H1 (cell line): ENCODE data around the gene CROCC2. TPM values are rescaled to one million over a fixed set of nuclear protein-coding genes. Genes with fewer than 3 reads are reported as not detected.

Experiments
- CTCF ChIA-PET: fragments of 300-600 bp; sonication (Branson Sonifier 250); formaldehyde crosslinking; loops from one replicate; lab custom pipeline; 2021; ENCODE audit not compliant: partially characterized antibody; lab: Charles Lee
- POLR2A ChIA-PET: fragments of 300-600 bp; sonication (Branson Sonifier 250); formaldehyde crosslinking; loops from one replicate; lab custom pipeline; 2021; ENCODE audit warnings: inconsistent platforms; ENCODE audit not compliant: partially characterized antibody; lab: Charles Lee
- DNase-seq, 2 experiments: peaks; one replicate each; pipeline versions ENCODE4 v3.0.0 to v3.0.0-alpha.2; 2010 to 2022; ENCODE audit warnings: low spot score in 2 of 2, low read depth in 1 of 2, mixed read lengths in 1 of 2
- FAIRE-seq: peaks from 2 replicates; lab custom pipeline; 2011; peaks lifted over from hg19 to GRCh38; lab: Jason Lieb, UNC
- H2AFZ ChIP-seq: 2 replicates; pipeline ENCODE4 v1.8.1; 2012; ENCODE audit warnings: low read length, inconsistent platforms
- H2AK5ac ChIP-seq: 2 replicates; pipeline ENCODE4 v1.6.1; 2013; ENCODE audit warnings: low read depth, low read length
- H2BK120ac ChIP-seq: replicated peaks from 2 replicates; pipeline ENCODE3; 2013; ENCODE audit warnings: low read depth, low read length, inconsistent platforms
- H2BK12ac ChIP-seq: 2 replicates; pipeline ENCODE4 v1.6.1; 2013; ENCODE audit warnings: low read depth, low read length
- H2BK15ac ChIP-seq: 2 replicates; pipeline ENCODE4 v1.6.1; 2013; ENCODE audit warnings: low read length
- H2BK20ac ChIP-seq: 2 replicates; pipeline ENCODE4 v1.6.1; 2013; ENCODE audit warnings: low read length
- H2BK5ac ChIP-seq: 2 replicates; pipeline ENCODE4 v1.6.1; 2013; ENCODE audit warnings: low read depth, low read length
- H3K14ac ChIP-seq: 2 replicates; pipeline ENCODE4 v1.6.1; 2013; ENCODE audit warnings: inconsistent platforms; ENCODE audit not compliant: insufficient read length
- H3K18ac ChIP-seq: 2 replicates; pipeline ENCODE4 v1.6.1; 2013; ENCODE audit warnings: low read length; ENCODE audit errors: extremely low read depth
- H3K23ac ChIP-seq: 2 replicates; pipeline ENCODE4 v1.6.1; 2013; ENCODE audit warnings: inconsistent platforms; ENCODE audit not compliant: insufficient read length
- H3K23me2 ChIP-seq: 2 replicates; pipeline ENCODE4 v1.6.1; 2013; ENCODE audit warnings: low read depth, low read length
- H3K27ac ChIP-seq: 2 replicates; pipeline ENCODE4 v1.6.1; 2011; ENCODE audit warnings: low read depth, low read length, inconsistent platforms
- H3K27me3 ChIP-seq, 4 experiments: replicated peaks in 1 of 4; 1 replicate in 1 of 4; 2 replicates in 3 of 4; pipeline versions ENCODE4 v1.6.1 to v1.8.1; 2011 to 2013; ENCODE audit warnings: low read length in 3 of 4, mild to moderate bottlenecking in 3 of 4, inconsistent platforms in 2 of 4, mixed read lengths in 2 of 4, moderate library complexity in 1 of 4; ENCODE audit not compliant: control insufficient read depth in 3 of 4, insufficient read depth in 3 of 4; ENCODE audit errors: extremely low read depth in 1 of 4
- H3K36me3 ChIP-seq, 4 experiments: 2 replicates each; pipeline versions ENCODE4 v1.6.1 to v1.8.1; 2011 to 2013; ENCODE audit warnings: mild to moderate bottlenecking in 4 of 4, low read length in 3 of 4, moderate library complexity in 2 of 4, control low read depth in 1 of 4, inconsistent platforms in 1 of 4; ENCODE audit not compliant: insufficient read depth in 4 of 4, control insufficient read depth in 2 of 4
- H3K4ac ChIP-seq: replicated peaks from 2 replicates; pipeline ENCODE3; 2013; ENCODE audit warnings: low read length, low read depth, mixed read lengths, inconsistent platforms; ENCODE audit not compliant: insufficient read length
- H3K4me1 ChIP-seq, 4 experiments: replicated peaks in 1 of 4; 1 replicate in 1 of 4; 2 replicates in 3 of 4; pipeline versions ENCODE4 v1.6.1 to v1.8.1; 2011 to 2013; ENCODE audit warnings: low read length in 3 of 4, inconsistent platforms in 2 of 4, mixed read lengths in 1 of 4; ENCODE audit not compliant: insufficient read depth in 4 of 4, control insufficient read depth in 3 of 4
- H3K4me2 ChIP-seq, 2 experiments: 2 replicates each; pipeline versions ENCODE4 v1.6.1 to v1.8.1; 2011 to 2013; ENCODE audit warnings: low read depth in 2 of 2, low read length in 2 of 2, control low read depth in 1 of 2, inconsistent platforms in 1 of 2, mild to moderate bottlenecking in 1 of 2; ENCODE audit not compliant: insufficient read depth in 1 of 2
- H3K4me3 ChIP-seq, 4 experiments: fragments of 200-600, 300-600 bp in 1 of 4; sonication (generic), shearing (Covaris generic), sonication (Bioruptor Twin) in 1 of 4; 2 replicates each; pipeline versions ENCODE4 v1.5.1 to v1.8.1; 2011 to 2016; ENCODE audit warnings: low read length in 4 of 4, low read depth in 3 of 4, control low read depth in 2 of 4, inconsistent platforms in 2 of 4, mild to moderate bottlenecking in 2 of 4, mixed read lengths in 1 of 4, moderate library complexity in 1 of 4; ENCODE audit not compliant: insufficient read depth in 2 of 4; ENCODE audit errors: extremely low read depth in 1 of 4
- H3K56ac ChIP-seq: replicated peaks from 2 replicates; pipeline ENCODE3; 2013; ENCODE audit warnings: low read depth, mild to moderate bottlenecking, mixed read lengths, low read length, inconsistent platforms; ENCODE audit not compliant: insufficient read length
- H3K79me1 ChIP-seq: 2 replicates; pipeline ENCODE4 v1.6.1; 2013; ENCODE audit warnings: low read depth, low read length, control low read depth
- H3K79me2 ChIP-seq, 2 experiments: 2 replicates each; pipeline versions ENCODE4 v1.6.1 to v1.8.1; 2012 to 2013; ENCODE audit warnings: low read length in 2 of 2, mild to moderate bottlenecking in 2 of 2, inconsistent platforms in 1 of 2; ENCODE audit not compliant: insufficient read depth in 2 of 2, control insufficient read depth in 1 of 2
- H3K9ac ChIP-seq, 4 experiments: replicated peaks in 1 of 4; 1 replicate in 1 of 4; 2 replicates in 3 of 4; pipeline versions ENCODE4 v1.6.1 to v1.8.1; 2011 to 2013; ENCODE audit warnings: low read depth in 3 of 4, low read length in 3 of 4, control low read depth in 2 of 4, mild to moderate bottlenecking in 2 of 4, moderate library complexity in 2 of 4, inconsistent platforms in 1 of 4; ENCODE audit errors: extremely low read depth in 1 of 4
- H3K9me3 ChIP-seq, 2 experiments: 2 replicates each; pipeline versions ENCODE4 v1.6.1 to v1.8.1; 2012 to 2013; ENCODE audit warnings: mild to moderate bottlenecking in 2 of 2, moderate library complexity in 2 of 2, control low read depth in 1 of 2, inconsistent platforms in 1 of 2, low read depth in 1 of 2, low read length in 1 of 2, mixed read lengths in 1 of 2; ENCODE audit not compliant: insufficient read depth in 2 of 2
- H4K20me1 ChIP-seq, 2 experiments: replicated peaks in 1 of 2; 2 replicates each; pipeline versions ENCODE3 to v1.8.1; 2011 to 2013; ENCODE audit warnings: inconsistent platforms in 2 of 2, low read length in 2 of 2, mild to moderate bottlenecking in 1 of 2; ENCODE audit not compliant: insufficient read depth in 2 of 2, control insufficient read depth in 1 of 2
- H4K5ac ChIP-seq: 2 replicates; pipeline ENCODE4 v1.6.1; 2013; ENCODE audit warnings: low read length, low read depth, mixed read lengths, inconsistent platforms; ENCODE audit not compliant: insufficient read length
- H4K8ac ChIP-seq: 2 replicates; pipeline ENCODE4 v1.8.0; 2013; ENCODE audit warnings: mild to moderate bottlenecking, moderate library complexity, low read length, inconsistent platforms; ENCODE audit not compliant: insufficient read depth; ENCODE audit errors: extremely low read depth
- H4K91ac ChIP-seq: replicated peaks from 2 replicates; pipeline ENCODE3; 2013; ENCODE audit warnings: low read length, mixed read lengths, inconsistent platforms; ENCODE audit not compliant: insufficient read length
- HDAC6 ChIP-seq: IDR thresholded peaks from one replicate; pipeline ENCODE4 v1.7.1; 2012; ENCODE audit warnings: low read depth, mild to moderate bottlenecking, inconsistent platforms, low read length, moderate library complexity
- WGBS, 2 experiments: shearing (Covaris generic) in 1 of 2; methylation state at CpG; one replicate each; pipeline versions ENCODE4 v1.1.6 to v1.1.7; 2013 to 2015; ENCODE audit warnings: low lambda C conversion rate in 2 of 2, mixed read lengths in 2 of 2, inconsistent platforms in 1 of 2, low coverage in 1 of 2, missing lambda C conversion rate in 1 of 2; ENCODE audit not compliant: insufficient replicate concordance in 2 of 2, insufficient coverage in 1 of 2, insufficient read length in 1 of 2; ENCODE audit errors: extremely low coverage in 1 of 2, missing lambda C conversion rate in 1 of 2; 5-methylcytosine and 5-hydroxymethylcytosine counted together
- polyA plus RNA-seq, 7 experiments: library from polyadenylated mRNA; depleted of rRNA in 3 of 7; stranded (reverse) in 5 of 7; unstranded in 2 of 7; fragments of >200 nt in 5 of 7; fragments of 200-250 nt in 2 of 7; gene quantifications; 1 replicate in 5 of 7; 2 replicates in 1 of 7; 4 replicates in 1 of 7; pipeline versions ENCODE4 v1.2.1 to v1.2.3, GENCODE V29; 2011 to 2013; ENCODE audit warnings: missing spikeins in 2 of 7, mixed read lengths in 2 of 7
- total RNA-seq: library from RNA; stranded (reverse); fragmentation: NEBNext Ultra II Directional; extraction: Animal tissue kit (Norgen Biotek cat#: 25700); gene quantifications from 2 replicates; pipeline ENCODE4 v1.2.1, GENCODE V29; 2021

The CROCC2 gene
- total and polyA plus RNA-seq, 2 of the 8 experiments (the other 6 are each of a cell fraction or from before 2014, with no cell fraction given) = not detected

DNA sequence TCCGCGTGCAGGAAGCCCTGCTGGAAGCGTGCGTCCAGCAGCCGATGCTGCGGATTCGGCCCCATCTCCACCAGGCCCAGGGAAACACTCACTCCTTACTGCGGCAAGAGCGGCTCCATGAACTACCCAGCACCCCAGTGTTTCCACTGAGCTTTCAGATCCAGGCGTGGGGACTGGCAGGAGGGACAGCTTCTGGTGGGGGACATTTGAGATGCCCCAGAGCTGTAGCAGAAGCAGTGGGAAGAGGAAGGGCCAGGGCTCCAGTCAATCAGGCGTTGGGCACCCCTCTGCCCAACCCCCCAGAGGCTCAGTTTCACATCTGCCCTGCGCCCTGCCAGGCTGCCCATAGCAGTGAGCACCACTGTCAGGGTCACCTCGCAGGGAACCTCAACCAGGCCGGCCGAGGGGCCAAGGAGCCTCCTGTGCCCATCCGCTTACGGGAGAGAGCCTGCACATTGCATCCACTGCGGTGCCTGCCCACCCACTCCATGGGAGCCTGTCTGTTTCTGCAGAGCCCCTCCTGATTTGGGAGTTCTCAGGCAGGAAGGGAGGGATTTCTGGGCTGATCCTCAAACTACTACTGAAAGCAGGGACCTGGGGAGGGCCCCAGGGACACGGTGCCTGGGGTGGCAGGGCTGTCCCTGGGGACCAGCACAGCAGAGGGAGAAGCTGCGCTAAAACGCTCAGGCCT, 32.9 kb upstream of the CROCC2 start:
- FAIRE-seq = no peak
- H3K23me2 ChIP-seq = no peaks in the 10 kb centered on the region
- no peak overlapping the region for H3K18ac ChIP-seq
- TF ChIP-seq HDAC6 = no peak

More for the DNA sequence above, 32.9 kb upstream of the CROCC2 start:
- Histone ChIP-seq H2BK5ac (no peak overlapping the region), H3K27ac (no peak overlapping the region), H4K8ac (peak overlapping the region; percentile 35; the same call in 1 of the 2 replicates), H3K23ac (no peak overlapping the region), H4K5ac (no peak overlapping the region), H2AFZ (no peak overlapping the region), H2AK5ac (no peak overlapping the region), H4K91ac (no peak overlapping the region), H2BK20ac (no peak overlapping the region), H3K4me1 (no peaks in the 10 kb centered on the region; a peak in 1 of 7 replicates), H4K20me1 (no peaks in the 10 kb centered on the region), H3K9ac (no peak overlapping the region), H3K4me2 (no peak overlapping the region), H3K79me2 (no peaks in the 10 kb centered on the region), H3K56ac (no peak overlapping the region), H3K79me1 (no peaks in the 10 kb centered on the region), H3K4me3 (no peak overlapping the region), H3K36me3 (no peaks in the 10 kb centered on the region), H2BK120ac (no peak overlapping the region), H3K27me3 (no peaks in the 10 kb centered on the region), H3K4ac (no peak overlapping the region), H3K9me3 (no peaks in the 10 kb centered on the region), H3K14ac (no peak overlapping the region), H2BK12ac (no peak overlapping the region), H2BK15ac (no peak overlapping the region)
- CTCF ChIA-PET = interaction anchor here (0.6 to 2.2 kb wide), 5 partner anchors 9 to 109 kb away, joined by 3 to 7 read pairs (median 4); no protein-coding TSS in a partner anchor
- DNase-seq = no peak
- POLR2A ChIA-PET = no interaction called here
- 87% methylated on average over 21 of the region's 21 CpGs; no CpG with 5 or more reads in 1 of the 2 experiments for WGBS, 2 experiments
